DOHH2 (cell line): ENCODE measurements around the gene KCNK1.

Experiments used
- EZH2phosphoT487 ChIP-seq: fragments of 200-600 bp; sonication (generic); IDR thresholded peaks from 2 replicates; pipeline ENCODE4 v1.6.1; 2017; ENCODE audit warnings: borderline replicate concordance, mild to moderate bottlenecking, antibody characterized with exemption, low read length, moderate library complexity, mixed read lengths
- TF ChIP-seq, protein P1 (sequence below): fragments of 200-600 bp; sonication (generic); IDR thresholded peaks from one replicate; pipeline ENCODE4 v1.5.1; 2014; ENCODE audit warnings: antibody characterized with exemption, mild to moderate bottlenecking, low read depth, low read length; ENCODE audit not compliant: poor library complexity, severe bottlenecking

DNA sequence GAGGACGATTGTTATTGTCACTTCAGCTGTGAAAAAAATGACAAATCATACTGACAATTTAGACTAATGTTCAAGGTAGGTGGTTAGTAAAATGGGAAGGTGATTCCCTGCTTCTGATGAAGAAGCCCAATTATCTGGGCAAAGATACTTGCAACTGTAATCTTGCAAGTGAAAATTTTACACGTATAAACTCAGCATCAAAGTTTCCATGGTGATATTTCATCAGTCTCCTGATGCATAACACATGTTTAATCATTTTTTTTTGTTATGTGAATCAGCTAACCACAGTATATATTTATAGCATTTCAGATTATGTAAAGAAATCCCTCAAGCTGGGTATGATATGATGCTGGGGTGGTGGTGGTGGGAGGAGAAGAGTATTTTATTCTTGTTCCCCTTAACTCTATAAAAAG is 16.4 kb upstream of the KCNK1 start:
- TF ChIP-seq, protein P1, sequence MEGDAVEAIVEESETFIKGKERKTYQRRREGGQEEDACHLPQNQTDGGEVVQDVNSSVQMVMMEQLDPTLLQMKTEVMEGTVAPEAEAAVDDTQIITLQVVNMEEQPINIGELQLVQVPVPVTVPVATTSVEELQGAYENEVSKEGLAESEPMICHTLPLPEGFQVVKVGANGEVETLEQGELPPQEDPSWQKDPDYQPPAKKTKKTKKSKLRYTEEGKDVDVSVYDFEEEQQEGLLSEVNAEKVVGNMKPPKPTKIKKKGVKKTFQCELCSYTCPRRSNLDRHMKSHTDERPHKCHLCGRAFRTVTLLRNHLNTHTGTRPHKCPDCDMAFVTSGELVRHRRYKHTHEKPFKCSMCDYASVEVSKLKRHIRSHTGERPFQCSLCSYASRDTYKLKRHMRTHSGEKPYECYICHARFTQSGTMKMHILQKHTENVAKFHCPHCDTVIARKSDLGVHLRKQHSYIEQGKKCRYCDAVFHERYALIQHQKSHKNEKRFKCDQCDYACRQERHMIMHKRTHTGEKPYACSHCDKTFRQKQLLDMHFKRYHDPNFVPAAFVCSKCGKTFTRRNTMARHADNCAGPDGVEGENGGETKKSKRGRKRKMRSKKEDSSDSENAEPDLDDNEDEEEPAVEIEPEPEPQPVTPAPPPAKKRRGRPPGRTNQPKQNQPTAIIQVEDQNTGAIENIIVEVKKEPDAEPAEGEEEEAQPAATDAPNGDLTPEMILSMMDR, result no peak
- TF ChIP-seq EZH2phosphoT487, result no peak
